DND-41 (cell line): ENCODE data around the gene ZNF211.

Experiments
- ATAC-seq: fragments of 200-7000 bp; cut with Tn5 transposase; 3 replicates; pipeline ENCODE4 v1.9.1; 2021; ENCODE audit warnings: low read depth; ENCODE audit not compliant: insufficient read depth
- DNase-seq: peaks from one replicate; pipeline ENCODE4 v3.0.0-alpha.2; 2020
- H2AFZ ChIP-seq: 2 replicates; pipeline ENCODE4 v1.6.0; 2012; ENCODE audit warnings: low read depth, low read length
- H3K27ac ChIP-seq: 2 replicates; pipeline ENCODE4 v1.5.1; 2012; ENCODE audit warnings: low read length, inconsistent platforms
- H3K27me3 ChIP-seq: fragments of 200-600 bp; sonication (generic); 2 replicates; pipeline ENCODE4 v1.6.0; 2012; ENCODE audit warnings: low read length, mild to moderate bottlenecking, inconsistent platforms; ENCODE audit not compliant: insufficient read depth, poor library complexity
- H3K36me3 ChIP-seq: 2 replicates; pipeline ENCODE4 v1.5.1; 2012; ENCODE audit warnings: low read length, inconsistent platforms; ENCODE audit not compliant: insufficient read depth
- H3K4me1 ChIP-seq: 2 replicates; pipeline ENCODE4 v1.5.1; 2012; ENCODE audit warnings: mild to moderate bottlenecking, low read length; ENCODE audit not compliant: insufficient read depth
- H3K4me2 ChIP-seq: 2 replicates; pipeline ENCODE4 v1.6.0; 2012; ENCODE audit warnings: mild to moderate bottlenecking, moderate library complexity, low read length, inconsistent platforms; ENCODE audit not compliant: insufficient read depth
- H3K4me3 ChIP-seq, 2 experiments: fragments of 200-600 bp in 1 of 2; shearing (Covaris generic) in 1 of 2; 2 replicates each; pipeline ENCODE4 v1.5.1; 2012 to 2016; ENCODE audit warnings: inconsistent platforms in 2 of 2, low read length in 2 of 2, mild to moderate bottlenecking in 2 of 2, low read depth in 1 of 2, moderate library complexity in 1 of 2
- H3K79me2 ChIP-seq: 2 replicates; pipeline ENCODE4 v1.6.0; 2012; ENCODE audit warnings: low read length, inconsistent platforms; ENCODE audit not compliant: insufficient read depth
- H3K9ac ChIP-seq: 2 replicates; pipeline ENCODE4 v1.6.0; 2012; ENCODE audit warnings: low read depth, mild to moderate bottlenecking, inconsistent platforms, low read length, moderate library complexity
- H3K9me3 ChIP-seq: 2 replicates; pipeline ENCODE4 v1.5.1; 2012; ENCODE audit warnings: low read length, moderate library complexity, mild to moderate bottlenecking, inconsistent platforms; ENCODE audit not compliant: insufficient read depth, severe bottlenecking
- H4K20me1 ChIP-seq: 2 replicates; pipeline ENCODE4 v1.6.0; 2012; ENCODE audit warnings: low read length; ENCODE audit not compliant: insufficient read depth
- EZH2 ChIP-seq: IDR thresholded peaks from 3 replicates; pipeline ENCODE4 v1.6.1; 2012; ENCODE audit warnings: borderline replicate concordance, low read depth, mild to moderate bottlenecking, moderate library complexity, low read length, inconsistent platforms; ENCODE audit not compliant: severe bottlenecking
- TF ChIP-seq, protein P1 (sequence below): IDR thresholded peaks from 2 replicates; pipeline ENCODE4 v1.5.1; 2012; ENCODE audit warnings: borderline replicate concordance, low read length, moderate library complexity, mild to moderate bottlenecking; ENCODE audit not compliant: poor library complexity, severe bottlenecking; ENCODE audit errors: extremely low read depth

The ZNF211 gene

DNA sequence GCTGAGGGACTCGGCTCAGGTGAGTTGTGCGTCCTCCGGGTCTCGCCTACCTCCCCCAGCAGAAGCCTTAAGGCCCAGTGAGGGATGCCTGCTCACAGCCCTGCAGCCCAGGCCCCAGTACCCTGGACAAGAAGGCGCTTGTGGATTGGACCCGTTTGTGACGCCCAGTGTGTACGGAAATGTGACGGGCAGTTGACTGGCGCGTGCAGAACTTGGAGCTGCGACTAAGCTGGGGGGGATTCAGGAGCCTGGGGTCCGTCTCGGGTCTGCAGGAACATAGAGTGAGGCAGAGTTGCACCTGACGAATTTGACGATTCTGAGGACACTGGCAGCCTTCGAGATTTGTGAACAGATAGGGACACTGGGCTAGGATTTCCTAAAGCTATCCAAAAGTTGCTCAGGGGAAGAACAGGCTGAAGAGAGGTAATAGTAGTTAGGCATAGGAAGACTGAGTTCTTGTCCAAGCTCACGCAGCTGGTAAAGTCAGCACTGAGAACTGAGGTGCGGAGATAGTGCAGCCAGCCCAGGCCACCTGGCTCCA, 49.3 kb downstream of the ZNF211 start:
- Histone ChIP-seq H3K4me3 (peak overlapping the region; percentile 77 to 81), H3K4me1 (peaks cover 31% of the 10 kb centered on the region), H2AFZ (peak overlapping the region; percentile 96), H3K27ac (peak overlapping the region; percentile 87), H3K9ac (peak overlapping the region; percentile 86), H3K79me2 (peaks cover 58% of the 10 kb centered on the region), H3K9me3 (peaks cover 50% of the 10 kb centered on the region), H3K36me3 (peaks cover 53% of the 10 kb centered on the region), H4K20me1 (peaks cover 24% of the 10 kb centered on the region; the same call in 1 of the 2 replicates), H3K27me3 (no peaks in the 10 kb centered on the region), H3K4me2 (peak overlapping the region; percentile 89)
- ATAC-seq (no peak; the same call in 2 of the 3 replicates), DNase-seq (no peak)
- TF ChIP-seq, protein P1, sequence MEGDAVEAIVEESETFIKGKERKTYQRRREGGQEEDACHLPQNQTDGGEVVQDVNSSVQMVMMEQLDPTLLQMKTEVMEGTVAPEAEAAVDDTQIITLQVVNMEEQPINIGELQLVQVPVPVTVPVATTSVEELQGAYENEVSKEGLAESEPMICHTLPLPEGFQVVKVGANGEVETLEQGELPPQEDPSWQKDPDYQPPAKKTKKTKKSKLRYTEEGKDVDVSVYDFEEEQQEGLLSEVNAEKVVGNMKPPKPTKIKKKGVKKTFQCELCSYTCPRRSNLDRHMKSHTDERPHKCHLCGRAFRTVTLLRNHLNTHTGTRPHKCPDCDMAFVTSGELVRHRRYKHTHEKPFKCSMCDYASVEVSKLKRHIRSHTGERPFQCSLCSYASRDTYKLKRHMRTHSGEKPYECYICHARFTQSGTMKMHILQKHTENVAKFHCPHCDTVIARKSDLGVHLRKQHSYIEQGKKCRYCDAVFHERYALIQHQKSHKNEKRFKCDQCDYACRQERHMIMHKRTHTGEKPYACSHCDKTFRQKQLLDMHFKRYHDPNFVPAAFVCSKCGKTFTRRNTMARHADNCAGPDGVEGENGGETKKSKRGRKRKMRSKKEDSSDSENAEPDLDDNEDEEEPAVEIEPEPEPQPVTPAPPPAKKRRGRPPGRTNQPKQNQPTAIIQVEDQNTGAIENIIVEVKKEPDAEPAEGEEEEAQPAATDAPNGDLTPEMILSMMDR, result no peak
- no peak for TF ChIP-seq EZH2

DNA sequence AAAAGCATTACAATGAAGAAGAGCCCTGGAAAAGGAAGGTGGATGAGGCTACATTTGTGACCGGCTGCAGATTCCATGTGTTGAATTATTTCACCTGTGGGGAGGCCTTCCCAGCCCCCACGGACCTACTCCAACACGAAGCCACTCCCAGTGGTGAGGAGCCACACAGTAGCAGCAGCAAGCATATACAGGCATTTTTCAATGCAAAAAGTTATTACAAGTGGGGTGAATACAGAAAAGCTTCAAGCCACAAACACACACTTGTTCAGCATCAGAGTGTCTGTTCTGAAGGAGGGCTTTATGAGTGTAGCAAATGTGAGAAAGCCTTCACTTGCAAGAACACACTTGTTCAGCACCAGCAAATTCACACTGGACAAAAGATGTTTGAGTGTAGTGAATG, 53.8 kb downstream of the ZNF211 start:
- Histone ChIP-seq H3K27ac (no peak overlapping the region), H3K9me3 (peaks cover 67% of the 10 kb centered on the region), H4K20me1 (peaks cover 32% of the 10 kb centered on the region; the same call in 1 of the 2 replicates), H3K4me1 (peaks cover 26% of the 10 kb centered on the region), H2AFZ (no peak overlapping the region), H3K9ac (no peak overlapping the region), H3K79me2 (peaks cover 99% of the 10 kb centered on the region), H3K4me2 (no peak overlapping the region), H3K36me3 (peaks cover 76% of the 10 kb centered on the region), H3K4me3 (no peak overlapping the region), H3K27me3 (no peaks in the 10 kb centered on the region)
- TF ChIP-seq EZH2, result no peak
- TF ChIP-seq, protein P1, result no peak
- no peak for DNase-seq
- ATAC-seq, result no peak

DNA sequence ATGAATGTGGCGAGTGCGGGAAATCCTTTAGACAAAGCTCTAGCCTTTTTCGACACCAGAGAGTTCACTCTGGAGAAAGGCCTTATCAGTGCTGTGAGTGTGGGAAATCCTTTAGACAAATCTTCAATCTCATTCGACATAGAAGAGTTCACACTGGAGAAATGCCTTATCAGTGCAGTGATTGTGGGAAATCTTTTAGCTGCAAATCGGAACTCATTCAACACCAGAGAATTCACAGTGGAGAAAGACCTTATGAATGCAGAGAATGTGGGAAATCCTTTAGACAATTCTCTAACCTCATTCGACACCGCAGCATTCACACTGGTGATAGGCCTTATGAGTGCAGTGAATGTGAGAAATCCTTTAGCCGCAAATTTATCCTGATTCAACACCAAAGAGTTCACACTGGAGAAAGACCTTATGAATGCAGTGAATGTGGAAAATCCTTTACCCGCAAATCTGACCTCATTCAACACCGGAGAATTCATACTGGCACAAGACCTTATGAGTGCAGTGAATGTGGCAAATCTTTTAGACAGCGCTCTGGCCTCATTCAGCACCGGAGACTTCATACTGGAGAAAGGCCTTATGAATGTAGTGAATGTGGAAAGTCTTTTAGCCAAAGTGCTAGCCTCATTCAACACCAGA, 54.5 kb downstream of the ZNF211 start:
- H2AFZ ChIP-seq, result no peak overlapping the region
- no peak overlapping the region for H3K4me2 ChIP-seq
- no peak overlapping the region for H3K9ac ChIP-seq
- H4K20me1 ChIP-seq, result peaks cover 32% of the 10 kb centered on the region; the same call in 1 of the 2 replicates
- no peak overlapping the region for H3K27ac ChIP-seq
- ATAC-seq (no peak), DNase-seq (no peak)
- peaks cover 98% of the 10 kb centered on the region for H3K79me2 ChIP-seq
- H3K27me3 ChIP-seq, result no peaks in the 10 kb centered on the region
- peaks cover 71% of the 10 kb centered on the region for H3K36me3 ChIP-seq
- TF ChIP-seq, protein P1, result no peak
- TF ChIP-seq EZH2, result no peak
- no peak overlapping the region for H3K4me3 ChIP-seq
- peaks cover 65% of the 10 kb centered on the region for H3K9me3 ChIP-seq
- peaks cover 24% of the 10 kb centered on the region for H3K4me1 ChIP-seq
